ENCODE data around the gene BEST4. TPM values are rescaled to one million over a fixed set of nuclear protein-coding genes. Genes with fewer than 3 reads are reported as not detected.

BEST4 gene
- 0.32 TPM in 1 of 2 replicates, not detected in the other for total RNA-seq

DNA sequence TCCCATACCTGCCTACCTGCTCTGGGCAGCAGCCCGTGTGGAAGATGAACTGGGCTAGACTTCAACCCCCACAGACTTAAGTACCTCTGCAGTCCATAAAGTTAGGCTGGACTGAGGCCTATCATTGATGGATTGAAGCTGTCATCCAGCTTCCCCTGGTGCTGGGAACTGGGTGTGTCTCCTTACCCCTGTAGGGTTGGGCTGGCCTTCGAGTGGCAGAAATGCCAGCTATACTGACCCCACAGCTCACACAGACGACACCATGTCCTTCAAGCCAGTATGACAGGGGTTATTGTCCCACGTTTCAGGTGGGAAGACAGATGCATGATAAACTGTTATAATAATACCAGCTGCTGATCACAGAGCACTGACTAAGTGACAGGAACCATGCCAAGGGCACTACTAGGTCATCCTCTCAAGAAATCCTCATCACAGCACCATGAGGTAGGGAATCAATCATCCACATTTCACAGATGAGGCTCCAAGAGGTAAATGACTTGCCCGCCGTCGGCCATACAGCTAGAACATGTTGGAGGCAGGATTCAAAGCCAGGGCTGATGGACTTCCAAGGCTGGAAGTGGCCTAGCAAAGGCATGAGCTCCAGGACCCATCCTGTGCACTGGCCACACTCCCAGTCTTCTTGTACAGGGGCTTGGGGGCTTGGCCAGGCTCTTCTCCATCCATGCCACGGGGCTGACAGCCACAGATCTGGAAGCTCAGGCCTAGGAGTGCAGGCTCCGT, at the start of gene BEST4:
BEST4 (minus strand) TSS at position 51 of the 741 bp plus-strand sequence. CDS start 465 bp downstream, outside the sequence.

DNA sequence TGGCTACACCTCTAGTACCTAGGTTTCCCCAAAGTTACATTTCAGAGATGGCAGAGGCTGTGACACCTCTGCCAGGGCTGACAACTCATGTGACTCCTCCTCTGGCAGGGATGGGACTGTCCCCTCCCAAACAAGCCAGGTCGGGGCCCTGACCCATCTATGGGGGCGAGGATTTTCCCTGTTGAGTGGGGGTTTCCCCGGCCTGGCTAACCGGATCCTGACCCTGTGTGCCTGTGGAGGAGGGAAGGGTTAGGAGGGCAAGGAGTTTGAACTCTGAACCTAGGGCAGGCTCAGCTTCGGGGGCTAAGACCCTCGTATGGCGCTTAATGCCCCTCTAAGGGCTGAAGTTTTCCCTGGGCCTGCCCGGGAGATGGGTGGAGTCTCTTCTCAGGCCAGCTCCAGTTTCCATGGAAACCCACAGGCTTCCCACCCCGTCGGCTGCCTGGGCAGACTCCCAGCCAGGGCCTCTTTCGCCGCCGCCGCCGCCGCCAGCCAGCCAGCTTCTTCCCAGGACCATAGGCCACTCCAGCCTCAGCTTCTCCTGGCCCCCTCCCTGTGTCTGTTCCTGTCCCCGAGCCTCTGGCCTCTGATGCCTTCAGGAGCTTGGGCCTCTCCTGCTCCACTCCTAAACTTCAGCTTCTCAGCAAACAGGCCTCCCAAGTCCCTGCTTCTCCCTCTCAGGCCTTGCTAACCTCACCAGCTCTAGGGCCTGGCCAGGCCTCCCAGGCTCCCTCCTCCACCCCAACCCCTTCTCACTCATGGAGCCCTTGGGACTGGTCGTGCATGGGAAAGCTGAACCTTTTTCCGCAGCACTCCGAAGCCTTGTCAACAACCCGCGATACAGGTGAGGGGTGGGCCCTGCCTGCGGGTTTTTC, 20.3 kb upstream of the BEST4 start, which contains the start of gene BTBD19:
BTBD19 (plus strand) TSS at position 461 of the 875 bp plus-strand sequence; CDS start at position 759, 298 bp downstream.

DNA sequence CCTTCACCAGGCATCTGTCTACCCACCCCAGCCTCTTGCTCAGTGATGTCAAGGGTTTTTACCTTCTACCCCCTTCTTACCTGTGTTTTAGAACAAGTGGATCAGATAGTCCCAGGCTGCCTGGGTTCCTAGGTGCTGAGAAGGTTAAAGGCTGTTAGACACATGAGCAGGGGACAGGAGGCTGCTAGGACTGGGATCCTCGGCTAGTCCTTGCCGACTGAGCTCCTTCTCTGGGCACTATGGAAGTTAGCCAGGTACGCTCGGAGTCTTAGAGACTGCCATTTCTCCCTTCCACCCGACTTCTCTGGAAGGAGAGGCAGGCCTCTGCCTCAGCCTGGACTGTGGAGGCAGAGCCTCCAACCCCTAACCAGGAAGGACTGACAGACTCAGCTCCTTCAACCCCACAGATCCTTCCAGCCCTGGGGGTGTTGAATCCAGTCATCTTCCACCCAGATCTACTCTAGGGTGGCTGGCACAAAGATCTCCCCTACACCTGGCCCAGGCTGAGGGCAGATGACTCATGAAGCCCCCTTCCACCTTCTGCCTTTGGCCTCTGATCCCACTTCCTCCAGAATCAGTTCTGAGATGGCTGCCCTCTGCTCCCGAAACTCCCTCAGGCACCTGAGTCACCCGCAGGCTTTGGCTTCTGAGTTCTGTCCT, 18.9 kb upstream of the BEST4 start, which contains the start of gene DYNLT4:
DYNLT4 (minus strand) TSS at position 648 of the 660 bp plus-strand sequence. CDS start 683 bp downstream, outside the sequence.

DNA sequence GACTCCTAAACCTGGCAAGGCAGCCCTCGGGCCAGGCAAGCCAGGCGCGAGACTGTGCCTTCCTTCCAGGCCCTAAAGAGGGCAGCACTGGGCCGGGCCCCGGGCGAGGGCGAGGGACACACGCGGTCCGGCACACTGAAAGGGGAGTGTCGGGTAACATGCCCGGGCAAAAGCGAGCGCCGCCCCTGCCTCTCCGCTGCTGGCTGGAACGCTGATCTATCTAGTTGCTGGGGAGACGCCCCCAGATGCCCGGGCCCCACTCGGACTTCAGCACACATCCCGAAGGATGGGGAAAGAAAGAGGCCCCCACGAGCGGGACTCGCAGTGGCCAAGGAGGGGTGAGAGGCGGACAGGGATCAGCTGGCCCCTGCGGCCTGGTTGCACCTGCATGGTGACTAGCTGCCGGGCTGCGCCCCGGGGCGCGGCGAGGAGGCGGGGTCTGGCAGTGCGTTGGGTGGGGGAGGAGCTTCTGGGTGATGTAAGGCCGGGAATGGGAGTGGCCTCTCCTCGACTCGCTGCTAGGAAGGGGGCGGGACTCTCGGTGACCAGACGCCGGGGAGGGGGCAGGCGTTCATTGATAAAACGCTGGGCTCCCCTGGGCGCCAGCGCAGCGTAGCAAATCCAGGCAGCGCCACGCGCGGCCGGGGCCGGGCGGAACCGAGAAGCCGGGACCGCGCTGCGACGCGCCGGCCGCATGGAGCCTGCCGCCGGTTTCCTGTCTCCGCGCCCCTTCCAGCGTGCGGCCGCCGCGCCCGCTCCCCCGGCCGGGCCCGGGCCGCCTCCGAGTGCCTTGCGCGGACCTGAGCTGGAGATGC, 12.0 kb upstream of the BEST4 start, which contains the start of gene PLK3:
PLK3 (plus strand) TSS at position 608 of the 815 bp plus-strand sequence; CDS start at position 695, 87 bp downstream.

DNA sequence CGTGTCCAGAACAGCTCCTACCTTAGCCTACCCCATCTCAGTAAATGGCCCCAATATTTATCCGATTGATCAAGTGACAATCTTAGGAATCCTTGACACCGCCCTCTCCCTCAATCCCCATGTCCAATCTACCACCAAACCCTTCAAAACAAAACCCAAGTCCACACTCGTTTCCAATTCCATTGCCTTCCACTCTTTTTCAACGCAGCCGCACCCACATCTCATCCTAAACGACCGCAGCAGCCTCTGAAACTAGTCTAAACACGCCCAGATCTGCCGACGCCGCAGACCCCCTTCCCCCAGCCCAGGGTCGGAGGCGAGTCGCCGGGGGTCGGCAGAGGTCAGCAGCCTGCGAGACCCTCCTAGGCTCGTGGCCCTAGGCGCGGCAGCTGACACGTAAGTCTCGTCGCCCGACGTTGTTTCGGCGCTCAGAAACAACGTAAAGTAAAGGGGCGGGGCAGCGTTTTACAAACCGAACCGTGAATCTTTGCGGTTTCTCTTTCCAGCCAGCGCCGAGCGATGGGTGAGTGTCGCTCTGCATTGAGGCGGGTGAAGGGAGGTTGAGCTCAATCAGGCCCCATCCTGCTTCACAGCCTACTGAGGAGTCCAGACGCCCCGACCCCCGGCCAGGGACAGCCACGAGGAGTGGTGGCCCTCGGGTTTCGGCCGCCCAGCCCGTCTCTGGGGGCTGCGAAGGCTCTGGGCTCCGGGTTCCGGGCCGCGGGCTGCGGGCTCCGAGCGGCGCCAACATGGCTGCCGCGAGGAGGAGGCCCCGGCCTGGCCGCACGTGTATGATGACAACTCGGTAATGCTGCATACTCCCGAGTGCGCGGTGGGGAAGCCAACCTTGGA, 12.7 kb downstream of the BEST4 start, which contains the start of gene RPS8:
RPS8 (plus strand) TSS at position 463 of the 852 bp plus-strand sequence; CDS start at position 520, 57 bp downstream.

DNA sequence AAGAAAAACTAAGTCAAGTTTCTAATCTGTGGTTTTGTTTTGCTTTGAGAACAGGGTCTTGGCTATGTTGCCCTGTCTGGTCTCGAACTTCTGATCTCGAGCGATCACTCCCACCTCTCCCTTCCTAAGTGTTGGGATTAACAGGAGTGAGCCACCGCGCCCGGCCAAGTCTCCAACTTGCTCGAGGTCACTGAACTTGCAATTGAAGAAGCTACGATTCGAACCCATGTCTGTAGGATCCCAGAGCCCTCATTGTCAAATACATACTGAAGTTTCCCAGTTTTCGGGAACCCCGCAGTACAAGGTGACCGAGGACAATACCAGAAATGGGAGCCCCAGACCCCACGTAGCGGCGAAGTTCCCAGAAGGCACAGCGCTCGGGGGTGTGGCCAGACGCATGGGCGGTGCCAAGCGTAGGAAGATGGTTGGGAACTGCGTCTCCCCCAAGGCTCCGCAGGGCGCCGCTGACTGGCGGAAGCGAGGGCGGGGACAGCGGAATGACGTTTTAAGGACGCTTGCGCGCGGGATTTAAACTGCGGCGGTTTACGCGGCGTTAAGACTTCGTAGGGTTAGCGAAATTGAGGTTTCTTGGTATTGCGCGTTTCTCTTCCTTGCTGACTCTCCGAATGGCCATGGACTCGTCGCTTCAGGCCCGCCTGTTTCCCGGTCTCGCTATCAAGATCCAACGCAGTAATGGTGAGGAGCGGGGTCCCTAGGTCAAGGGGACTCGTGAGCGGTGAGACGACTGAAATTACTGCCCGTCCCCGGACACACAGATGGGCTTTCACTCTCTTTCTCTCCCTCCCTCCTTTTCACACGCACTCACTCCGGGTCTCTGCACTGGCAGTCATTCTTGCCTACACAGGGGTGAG, 48.4 kb downstream of the BEST4 start, which contains the start of gene KIF2C:
KIF2C (plus strand) TSS at position 531 of the 872 bp plus-strand sequence; CDS start at position 627, 96 bp downstream.

Other genes starting within 250 kb of the BEST4 start
- gene TMEM53, start 113.7 kb downstream of the BEST4 start, total RNA-seq, result 3.2 and 5.0 TPM in 2 replicates
- gene ARMH1, start 113.5 kb downstream of the BEST4 start, total RNA-seq, result 0.46 TPM in 1 of 2 replicates, not detected in the other
- not detected in 2 replicates for gene RNU5D-1, start 57.0 kb downstream of the BEST4 start, total RNA-seq
- gene KIF2C, start 48.3 kb downstream of the BEST4 start, total RNA-seq, result 31.2 and 35.3 TPM in 2 replicates
- 1,943 and 2,370 TPM in 2 replicates for gene RPS8, start 12.6 kb downstream of the BEST4 start, total RNA-seq
- gene PLK3, start 12.2 kb upstream of the BEST4 start, total RNA-seq, result 18.5 and 32.2 TPM in 2 replicates
- not detected in 2 replicates for gene DYNLT4, start 19.2 kb upstream of the BEST4 start, total RNA-seq
- gene BTBD19, start 20.4 kb upstream of the BEST4 start, total RNA-seq, result 8.1 and 8.2 TPM in 2 replicates
- 0.30 TPM in 1 of 2 replicates, not detected in the other for gene PTCH2, start 55.1 kb upstream of the BEST4 start, total RNA-seq
- 51.0 and 55.5 TPM in 2 replicates for gene EIF2B3, start 198.4 kb upstream of the BEST4 start, total RNA-seq
- 16.9 and 22.3 TPM in 2 replicates for gene HECTD3, start 223.2 kb upstream of the BEST4 start, total RNA-seq
- 223 and 329 TPM in 2 replicates for gene UROD, start 224.1 kb upstream of the BEST4 start, total RNA-seq

Data from epithelial cell of umbilical artery (primary cell).